C4-2B (cell line): ENCODE results near the gene PRPF18.

Experiments
- H3K27ac ChIP-seq: fragments of 450-650 bp; 2 replicates; pipeline ENCODE4 v1.5.1; 2017
- ZFX ChIP-seq: fragments of 450-650 bp; IDR thresholded peaks from 2 replicates; pipeline ENCODE4 v1.6.1; 2017
- TF ChIP-seq, protein P1 (sequence below): fragments of 450-650 bp; conservative IDR thresholded peaks from 2 replicates; pipeline ENCODE4 v1.5.1; 2017; ENCODE audit warnings: mild to moderate bottlenecking

Gene PRPF18

DNA sequence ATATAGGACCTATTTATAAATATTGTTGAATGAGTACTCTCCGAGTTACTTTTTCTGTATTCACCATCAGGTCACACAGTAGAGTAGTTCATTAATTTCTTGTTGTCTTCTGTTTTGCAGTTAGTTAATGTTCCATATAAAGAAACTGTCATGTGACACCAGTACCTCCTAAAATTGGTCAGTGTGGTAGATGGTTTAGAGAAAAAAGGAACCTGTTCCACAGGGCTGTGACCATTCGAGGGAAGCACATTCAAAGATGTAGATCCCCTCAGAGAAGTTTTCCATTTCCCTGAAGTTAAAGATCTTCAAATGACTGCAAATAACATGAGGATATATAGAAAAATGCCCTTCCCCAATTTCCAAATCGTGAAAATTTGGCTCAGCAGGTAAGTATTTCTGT is 45.7 kb downstream of the PRPF18 start:
- TF ChIP-seq, protein P1, sequence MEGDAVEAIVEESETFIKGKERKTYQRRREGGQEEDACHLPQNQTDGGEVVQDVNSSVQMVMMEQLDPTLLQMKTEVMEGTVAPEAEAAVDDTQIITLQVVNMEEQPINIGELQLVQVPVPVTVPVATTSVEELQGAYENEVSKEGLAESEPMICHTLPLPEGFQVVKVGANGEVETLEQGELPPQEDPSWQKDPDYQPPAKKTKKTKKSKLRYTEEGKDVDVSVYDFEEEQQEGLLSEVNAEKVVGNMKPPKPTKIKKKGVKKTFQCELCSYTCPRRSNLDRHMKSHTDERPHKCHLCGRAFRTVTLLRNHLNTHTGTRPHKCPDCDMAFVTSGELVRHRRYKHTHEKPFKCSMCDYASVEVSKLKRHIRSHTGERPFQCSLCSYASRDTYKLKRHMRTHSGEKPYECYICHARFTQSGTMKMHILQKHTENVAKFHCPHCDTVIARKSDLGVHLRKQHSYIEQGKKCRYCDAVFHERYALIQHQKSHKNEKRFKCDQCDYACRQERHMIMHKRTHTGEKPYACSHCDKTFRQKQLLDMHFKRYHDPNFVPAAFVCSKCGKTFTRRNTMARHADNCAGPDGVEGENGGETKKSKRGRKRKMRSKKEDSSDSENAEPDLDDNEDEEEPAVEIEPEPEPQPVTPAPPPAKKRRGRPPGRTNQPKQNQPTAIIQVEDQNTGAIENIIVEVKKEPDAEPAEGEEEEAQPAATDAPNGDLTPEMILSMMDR, result no peak
- TF ChIP-seq ZFX, result no peak
- H3K27ac ChIP-seq, result no peak overlapping the region

DNA sequence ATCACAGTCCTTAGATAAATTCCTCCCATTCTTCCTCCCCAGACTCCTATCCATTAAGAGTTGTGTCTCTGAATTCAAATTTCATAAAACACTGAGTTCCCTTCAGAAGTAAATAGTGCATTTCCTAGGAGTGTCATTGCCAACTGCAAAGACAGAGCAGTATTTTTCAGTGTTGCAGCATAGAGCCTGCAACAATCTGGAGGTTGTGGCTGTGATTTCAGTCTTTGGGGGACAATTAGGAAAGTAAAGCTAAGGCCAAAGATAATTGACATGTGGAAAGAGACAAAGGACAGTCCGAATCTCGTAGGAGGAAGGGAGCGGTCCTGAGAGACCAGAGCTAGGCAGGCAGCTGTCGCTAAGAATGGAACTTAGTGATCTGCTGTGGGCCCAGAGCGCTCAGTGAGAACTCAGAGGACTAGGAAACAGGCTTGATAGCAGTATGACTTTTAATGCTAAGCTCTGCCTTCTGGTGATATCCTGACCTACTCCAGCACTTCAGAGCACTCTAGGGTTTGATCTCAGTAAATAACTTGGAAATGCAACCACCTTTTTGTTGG is 46.2 kb downstream of the PRPF18 start:
- no peak for TF ChIP-seq ZFX
- TF ChIP-seq, protein P1, result no peak
- H3K27ac ChIP-seq, result no peak overlapping the region

DNA sequence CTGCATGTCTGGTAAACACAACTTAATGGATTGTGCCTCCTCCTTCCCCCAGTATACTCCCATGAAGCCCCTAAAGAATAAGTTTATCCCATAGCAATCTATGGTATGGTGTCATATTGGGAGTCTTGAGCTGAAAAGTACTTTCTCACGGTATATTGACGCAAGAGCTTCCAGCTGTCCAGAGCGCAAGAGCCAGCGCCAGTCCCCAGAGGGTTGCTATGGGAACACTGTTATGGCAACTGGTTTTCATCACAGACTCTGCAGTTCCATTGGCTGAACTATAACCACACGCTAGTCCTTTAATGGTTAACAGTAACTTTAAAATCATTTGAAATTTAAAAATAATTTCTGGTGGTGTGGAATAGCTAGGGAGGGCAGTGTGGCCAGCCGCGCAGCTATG is 46.9 kb downstream of the PRPF18 start:
- no peak for TF ChIP-seq ZFX
- TF ChIP-seq, protein P1, result no peak
- H3K27ac ChIP-seq, result no peak overlapping the region

DNA sequence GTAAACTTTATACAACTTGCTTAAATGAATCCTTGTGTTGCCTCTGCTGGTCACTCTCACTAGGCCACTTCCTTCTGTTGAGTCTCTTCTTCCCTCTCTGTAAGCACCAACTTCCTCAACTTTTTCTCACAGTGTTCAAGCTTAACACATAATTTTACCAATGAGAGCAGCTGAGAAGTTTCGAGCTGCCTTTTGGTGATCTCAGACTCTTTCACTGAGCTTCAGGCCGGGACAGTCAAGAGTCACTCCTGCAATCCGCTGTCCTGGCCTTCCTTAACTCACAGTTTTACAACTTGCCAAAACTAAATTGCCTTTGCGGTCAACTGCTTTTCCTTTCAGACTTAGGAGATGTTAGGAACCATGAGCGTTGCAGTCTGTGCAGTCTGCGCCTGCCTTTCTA is 47.4 kb downstream of the PRPF18 start:
- TF ChIP-seq, protein P1, result no peak
- no peak for TF ChIP-seq ZFX
- no peak overlapping the region for H3K27ac ChIP-seq

DNA sequence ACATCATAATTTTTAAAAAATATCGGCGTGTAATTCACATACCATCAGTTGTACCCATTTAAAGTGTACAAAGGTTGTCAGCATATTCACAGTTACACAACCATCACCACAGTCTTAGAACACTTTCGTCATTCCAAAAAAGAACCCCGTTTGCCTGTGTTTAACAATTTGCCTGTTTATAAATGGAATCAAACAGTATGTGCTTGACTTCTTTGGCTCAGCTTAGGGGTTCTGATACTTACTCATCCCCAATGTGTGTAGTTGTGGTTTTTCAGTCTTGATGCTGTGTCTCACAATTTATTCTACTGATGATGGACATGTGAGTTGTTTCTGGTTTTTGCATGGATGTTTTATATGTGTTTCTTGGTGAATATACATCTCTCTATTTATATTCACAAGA is 50.0 kb downstream of the PRPF18 start:
- no peak overlapping the region for H3K27ac ChIP-seq
- TF ChIP-seq, protein P1, result no peak
- TF ChIP-seq ZFX, result no peak

DNA sequence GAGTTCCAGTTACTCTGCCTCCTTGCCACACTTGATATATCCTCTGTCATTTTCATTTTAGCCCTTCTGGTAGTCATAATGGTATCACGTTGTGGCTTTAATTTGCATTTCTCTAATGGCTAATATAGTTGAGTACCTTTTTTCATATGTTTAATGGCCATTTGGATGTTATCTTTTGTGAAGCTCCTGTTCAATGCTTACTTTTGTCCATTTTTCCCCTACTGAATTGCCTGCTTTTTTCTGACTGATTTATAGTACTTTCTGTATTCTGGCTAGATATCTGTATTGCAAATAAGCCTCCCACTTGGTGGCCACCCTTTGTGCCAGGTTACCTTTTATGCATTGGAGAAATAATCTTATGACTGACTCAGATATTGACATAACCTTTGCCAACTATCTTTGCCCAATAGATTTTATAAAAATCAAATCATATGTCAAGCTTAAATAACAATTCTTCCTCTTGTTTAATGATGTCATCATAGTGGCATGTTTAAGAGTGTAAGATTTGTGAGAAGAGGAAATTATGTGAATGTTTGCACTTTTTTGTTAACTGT is 50.6 kb downstream of the PRPF18 start:
- H3K27ac ChIP-seq, result no peak overlapping the region
- no peak for TF ChIP-seq ZFX
- TF ChIP-seq, protein P1, result no peak

DNA sequence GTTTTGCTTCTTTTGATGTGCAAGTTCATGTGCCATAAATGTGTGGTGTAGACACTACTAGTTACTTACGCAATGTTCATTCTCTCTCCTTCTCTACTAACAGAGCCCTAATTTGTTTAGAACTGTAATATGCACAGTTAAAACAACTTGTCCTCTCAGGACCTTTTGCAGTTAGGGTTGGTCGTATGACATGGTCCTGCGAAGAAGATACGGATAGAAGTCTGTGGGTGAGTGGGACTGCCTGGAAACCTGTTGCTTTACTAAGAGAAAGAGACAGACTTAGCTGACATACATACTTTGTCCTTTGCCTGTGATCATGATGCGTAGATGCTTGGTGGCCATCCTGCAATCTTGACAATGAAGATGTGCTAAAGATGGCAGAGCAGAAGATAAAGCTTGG is 51.1 kb downstream of the PRPF18 start:
- TF ChIP-seq, protein P1, result no peak
- no peak for TF ChIP-seq ZFX
- no peak overlapping the region for H3K27ac ChIP-seq
